SH-SY5Y (cell line): ENCODE measurements around the gene EPHA10.

ENCODE experiments used
- GATA2 ChIP-seq: IDR thresholded peaks from 2 replicates; pipeline ENCODE4 v1.6.1; 2011; ENCODE audit warnings: mild to moderate bottlenecking, low read depth, low read length
- GATA3 ChIP-seq: IDR thresholded peaks from 2 replicates; pipeline ENCODE4 v1.6.1; 2011; ENCODE audit warnings: low read depth, mild to moderate bottlenecking, low read length, moderate library complexity

DNA sequence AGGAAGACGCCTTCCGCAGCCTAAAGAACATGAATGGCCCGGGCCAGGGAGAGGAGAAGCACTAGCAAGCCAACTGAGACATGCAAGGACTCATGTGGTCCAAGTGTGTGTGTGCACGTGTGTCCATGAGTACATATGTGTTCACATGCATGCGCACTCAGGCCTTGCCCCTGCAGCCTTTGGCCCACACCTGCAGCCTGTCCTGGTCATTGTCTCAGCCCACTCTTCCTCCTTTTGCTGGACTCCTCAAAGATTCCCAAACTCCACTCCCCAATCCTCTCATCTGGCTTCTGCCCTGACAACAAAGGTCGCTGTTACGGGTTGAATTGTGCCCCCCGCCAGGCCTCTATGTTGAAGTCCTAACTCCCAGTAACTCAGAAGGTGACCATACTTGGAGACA, 50.7 kb downstream of the EPHA10 start:
- no peak for TF ChIP-seq GATA2
- no peak for TF ChIP-seq GATA3
